Embryonic facial prominence (tissue), 1 donor: ENCODE measurements around the gene ZDHHC14.

Experiments
- DNase-seq: peaks from one replicate; pipeline ENCODE4 v3.0.0-alpha.2; 2016; ENCODE audit errors: extremely low spot score

Gene ZDHHC14

DNA sequence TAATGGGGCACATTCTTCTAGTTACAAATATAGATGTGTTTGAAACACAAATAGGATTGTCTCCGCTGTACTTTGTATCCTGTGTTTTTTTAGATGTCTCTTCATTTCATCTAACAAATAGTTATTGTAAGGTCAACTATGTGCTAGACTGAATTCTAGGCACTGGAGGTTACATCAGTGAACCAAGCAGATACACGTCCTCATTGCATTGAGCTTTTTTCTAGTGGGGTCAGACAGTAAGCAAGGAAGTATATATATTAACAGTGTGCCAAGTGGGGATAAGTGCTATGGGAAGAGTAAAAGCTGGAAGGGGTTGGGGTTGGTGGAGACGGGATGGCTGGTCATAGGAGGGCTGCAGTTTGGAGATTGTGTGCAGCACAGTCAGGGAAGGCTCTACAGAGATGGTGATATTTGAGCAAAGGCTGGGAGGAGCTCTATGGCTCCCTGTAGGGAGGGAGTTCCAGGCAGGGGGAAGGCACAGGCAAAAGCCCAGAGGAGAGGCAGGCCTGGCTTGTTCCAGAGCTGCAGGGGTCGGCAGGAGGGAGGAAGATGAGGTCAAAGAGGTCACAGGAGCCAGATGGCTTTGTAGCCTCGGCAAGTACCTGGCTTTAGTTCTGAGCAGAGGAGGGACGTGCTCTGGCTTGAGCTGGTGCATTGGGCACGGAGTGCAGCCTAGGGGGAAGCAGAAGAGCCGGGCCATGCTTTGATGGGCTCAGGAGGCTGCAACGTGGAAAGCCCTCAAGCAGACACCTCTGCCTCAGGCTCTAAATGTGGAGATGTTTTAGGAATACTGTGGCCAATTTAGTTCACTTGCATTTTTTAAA, 152.3 kb downstream of the ZDHHC14 start:
- no peak for DNase-seq

DNA sequence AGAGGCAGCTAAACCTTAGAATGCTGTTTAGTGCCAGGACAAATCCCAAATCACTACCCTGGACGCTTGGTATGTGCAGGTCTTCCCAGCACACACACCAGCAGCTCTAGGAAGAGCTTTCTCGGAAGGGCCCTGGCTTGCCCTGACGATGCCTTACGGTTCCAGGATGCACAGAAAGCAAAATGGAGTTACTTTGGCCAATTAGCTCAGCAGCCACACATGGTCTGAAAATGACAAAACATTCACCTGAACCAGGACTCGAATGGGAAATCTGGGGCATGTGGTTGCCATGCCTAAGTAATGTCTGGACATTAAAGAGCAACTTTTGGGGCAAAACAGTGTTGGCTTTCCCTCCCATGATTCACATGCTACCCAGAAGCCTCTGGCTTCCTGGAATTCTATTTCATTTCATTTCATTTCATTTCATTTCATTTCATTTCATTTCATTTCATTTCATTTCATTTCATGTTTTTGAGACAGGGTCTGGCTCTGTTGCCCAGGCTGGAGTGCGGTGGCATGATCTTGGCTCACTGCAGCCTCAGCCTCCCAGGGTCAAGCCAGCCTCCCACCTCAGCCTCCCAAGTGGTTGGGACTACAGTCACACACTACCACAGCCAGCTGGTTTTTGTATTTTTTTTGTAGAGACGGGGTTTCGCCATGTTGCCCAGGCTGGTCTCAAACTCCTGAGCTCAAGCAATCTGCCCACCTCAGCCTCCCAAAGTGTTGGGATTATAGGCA, 153.3 kb downstream of the ZDHHC14 start:
- DNase-seq, result no peak

DNA sequence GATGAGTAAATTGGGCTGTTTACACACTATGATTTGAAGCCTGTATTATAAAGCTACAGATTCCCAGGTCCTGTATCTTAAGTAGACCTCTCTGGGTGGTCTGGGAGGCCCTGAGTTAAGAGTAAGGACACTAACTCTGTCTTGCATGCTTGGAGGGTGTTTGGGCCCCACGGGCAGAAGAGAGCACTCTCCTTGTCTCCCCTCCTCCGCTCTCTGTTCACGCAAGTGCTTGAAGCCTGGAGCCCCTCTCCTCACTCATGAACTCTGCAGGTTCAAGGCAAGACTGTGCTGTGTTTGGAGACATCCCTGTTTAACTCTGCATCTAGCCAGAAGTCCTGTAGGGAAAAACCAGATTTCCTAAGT, 154.0 kb downstream of the ZDHHC14 start:
- DNase-seq, result no peak

DNA sequence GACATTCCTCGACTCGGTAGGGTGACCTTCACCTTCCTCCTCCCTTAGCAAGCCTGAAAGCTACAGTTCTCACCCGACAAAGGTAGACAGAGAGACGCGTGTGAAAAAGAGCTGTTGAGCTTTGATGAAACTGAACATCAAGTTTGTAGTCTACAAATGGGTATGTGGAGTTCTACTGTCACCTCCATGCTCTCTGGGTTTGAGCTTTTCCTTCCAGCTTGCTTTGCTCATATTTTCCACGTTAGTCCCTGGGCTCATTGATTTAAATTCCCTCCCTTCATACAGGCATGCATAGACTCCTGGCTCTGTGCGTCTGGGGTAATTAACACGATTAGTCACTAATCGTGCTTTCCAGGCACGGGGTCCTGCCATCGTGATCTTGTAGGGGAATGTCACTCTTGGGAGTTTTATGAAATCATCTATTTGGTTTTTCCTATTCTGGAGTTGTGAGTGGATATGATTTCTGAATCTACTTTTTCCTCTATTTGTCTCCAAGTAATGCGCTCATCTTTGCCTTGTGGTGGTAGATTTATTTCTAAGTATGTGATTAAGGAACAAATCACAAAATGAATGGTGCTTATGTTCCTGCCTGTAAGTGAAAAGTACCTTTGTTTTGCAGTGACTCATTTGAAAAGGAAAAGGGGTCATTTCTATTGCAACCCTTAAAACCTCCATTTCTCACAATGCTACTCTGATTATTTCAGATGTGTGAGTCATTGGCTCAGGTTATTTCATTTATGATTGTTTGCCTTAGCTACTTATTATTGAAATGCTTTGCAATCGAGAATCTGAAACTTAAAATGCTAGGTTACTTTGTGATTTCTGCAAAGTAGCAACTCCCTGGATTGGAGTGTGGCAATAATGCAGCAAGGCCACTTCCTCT, 154.6 kb downstream of the ZDHHC14 start:
- no peak for DNase-seq

DNA sequence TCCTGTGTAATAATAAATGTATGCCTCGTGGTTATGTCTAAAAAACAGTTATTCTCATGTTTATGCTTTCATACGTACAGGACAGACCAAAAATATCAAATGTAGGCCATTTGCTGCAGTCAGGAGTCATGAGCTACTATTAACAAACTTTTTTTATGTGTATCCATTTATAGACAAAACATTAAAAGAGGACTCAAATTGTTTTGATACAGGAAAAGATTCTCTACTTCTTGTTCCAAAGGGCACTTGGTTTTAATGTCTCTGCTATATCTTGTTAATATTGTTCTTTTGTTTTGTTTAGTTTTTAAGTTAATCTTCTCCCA, 155.2 kb downstream of the ZDHHC14 start:
- no peak for DNase-seq

DNA sequence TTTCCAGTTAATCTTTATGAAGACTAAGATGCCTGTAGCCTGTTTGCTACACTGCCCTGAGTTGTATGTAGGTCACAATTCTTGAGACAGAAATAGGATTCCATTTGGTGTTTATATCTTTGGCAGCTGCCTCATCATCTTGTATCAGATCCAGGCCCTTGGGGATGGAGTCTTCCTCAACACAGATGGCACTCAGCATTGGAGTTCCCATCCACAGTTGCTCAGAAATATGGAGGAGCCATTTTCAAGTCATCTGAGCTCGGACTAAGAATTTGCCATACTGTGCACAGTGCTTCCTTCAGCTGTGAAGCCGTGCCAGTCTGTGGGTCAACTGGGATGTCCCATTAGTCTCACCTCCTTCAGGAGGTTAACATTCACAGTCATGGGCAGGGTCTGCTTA, 156.6 kb downstream of the ZDHHC14 start:
- no peak for DNase-seq

DNA sequence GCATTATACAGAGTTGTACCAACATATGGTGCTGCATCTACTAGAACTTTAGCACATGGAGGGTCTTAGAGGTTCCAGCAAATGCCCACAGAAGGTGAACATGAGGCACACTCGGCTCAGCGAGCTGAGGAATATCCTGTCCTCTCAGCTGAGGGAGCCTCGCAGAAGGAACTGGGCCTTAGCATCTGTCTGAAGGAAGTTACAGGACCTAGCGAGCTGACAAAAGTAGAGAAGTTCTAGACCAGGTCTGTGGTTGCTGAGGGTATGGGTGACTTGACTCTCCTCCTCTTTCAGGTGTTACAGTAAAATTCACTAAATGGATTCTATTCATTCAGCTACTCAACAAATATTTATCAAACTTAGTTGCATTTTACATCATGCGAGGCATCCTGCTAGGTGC, 157.2 kb downstream of the ZDHHC14 start:
- DNase-seq, result no peak

DNA sequence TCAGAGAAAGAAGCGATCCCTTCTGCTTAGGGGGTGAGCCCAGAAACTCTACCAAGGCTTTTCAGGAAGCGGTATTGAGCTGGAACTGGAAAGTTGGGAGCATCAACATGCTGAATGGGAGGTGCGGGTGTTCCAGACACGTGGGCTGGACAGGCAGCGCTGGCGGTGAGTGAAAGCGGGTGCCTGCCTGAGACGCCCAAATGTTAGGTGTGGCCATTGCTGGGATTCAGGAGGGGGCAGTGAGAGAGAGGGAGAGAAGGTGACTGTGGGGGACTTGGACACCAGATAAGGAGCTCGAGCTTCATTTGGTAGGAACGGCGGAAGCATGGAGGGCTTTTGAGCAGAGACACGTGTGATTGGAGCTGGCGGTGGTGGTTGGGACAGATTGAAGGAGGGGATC, 157.7 kb downstream of the ZDHHC14 start:
- no peak for DNase-seq

DNA sequence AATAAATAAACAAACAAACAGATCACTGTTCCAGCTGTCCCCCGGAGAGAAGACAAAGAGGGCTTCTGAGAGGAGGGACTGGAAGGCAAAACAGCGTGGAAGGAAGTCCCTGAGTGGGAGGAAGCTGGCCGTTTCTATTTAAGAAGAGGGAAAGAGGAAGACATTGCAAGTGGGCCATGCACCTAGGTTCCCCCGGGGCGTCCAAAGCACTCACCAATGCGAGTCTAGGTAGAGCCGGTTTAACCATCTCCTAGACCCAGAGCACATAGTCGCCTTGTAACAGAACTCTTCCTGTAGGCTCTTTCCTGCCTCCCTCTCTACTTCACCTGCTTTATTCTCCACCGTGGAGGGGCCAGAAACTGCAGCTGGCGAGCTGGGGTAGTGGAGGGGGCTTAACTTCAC, 158.4 kb downstream of the ZDHHC14 start:
- DNase-seq, result no peak

DNA sequence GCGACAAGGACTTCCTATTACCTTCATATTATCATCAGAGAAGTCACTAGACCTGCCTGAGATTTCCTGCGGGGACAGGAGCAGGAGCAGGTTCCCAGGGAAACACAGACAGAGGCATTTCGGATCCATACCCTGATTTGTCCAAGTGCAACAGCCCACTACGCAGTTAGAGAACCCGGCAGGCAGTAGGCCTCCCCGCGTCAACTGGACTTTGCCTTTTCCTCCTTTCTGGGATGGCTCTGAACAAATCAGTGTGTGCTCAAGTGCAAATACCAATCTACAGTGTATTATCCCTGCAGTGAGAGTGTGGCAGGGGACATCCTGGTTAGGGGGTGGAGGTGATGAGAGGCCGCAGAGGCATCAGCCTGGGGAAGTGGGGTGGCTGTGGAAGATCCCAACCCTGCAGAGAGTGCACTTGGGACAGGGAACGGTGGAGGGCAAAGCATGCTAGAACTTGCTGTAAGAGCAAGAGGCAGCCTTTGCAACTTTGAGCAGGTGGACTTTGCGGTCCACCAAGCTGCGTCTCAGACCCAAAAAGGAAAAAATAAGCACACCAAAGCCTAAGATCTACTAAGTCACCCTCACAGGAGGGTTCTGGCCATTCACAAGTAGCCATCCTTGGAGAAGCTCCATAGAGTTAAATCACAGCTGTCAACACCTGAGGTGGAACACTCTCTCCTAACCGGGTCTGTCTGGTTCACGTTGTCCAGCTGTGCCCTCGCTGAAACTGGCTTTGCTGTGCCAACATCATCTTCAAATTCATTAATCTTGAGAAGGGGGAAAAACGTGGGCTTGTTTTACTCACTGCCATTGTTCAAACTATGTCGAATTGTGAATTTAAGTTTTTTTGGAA, 159.1 kb downstream of the ZDHHC14 start:
- no peak for DNase-seq

DNA sequence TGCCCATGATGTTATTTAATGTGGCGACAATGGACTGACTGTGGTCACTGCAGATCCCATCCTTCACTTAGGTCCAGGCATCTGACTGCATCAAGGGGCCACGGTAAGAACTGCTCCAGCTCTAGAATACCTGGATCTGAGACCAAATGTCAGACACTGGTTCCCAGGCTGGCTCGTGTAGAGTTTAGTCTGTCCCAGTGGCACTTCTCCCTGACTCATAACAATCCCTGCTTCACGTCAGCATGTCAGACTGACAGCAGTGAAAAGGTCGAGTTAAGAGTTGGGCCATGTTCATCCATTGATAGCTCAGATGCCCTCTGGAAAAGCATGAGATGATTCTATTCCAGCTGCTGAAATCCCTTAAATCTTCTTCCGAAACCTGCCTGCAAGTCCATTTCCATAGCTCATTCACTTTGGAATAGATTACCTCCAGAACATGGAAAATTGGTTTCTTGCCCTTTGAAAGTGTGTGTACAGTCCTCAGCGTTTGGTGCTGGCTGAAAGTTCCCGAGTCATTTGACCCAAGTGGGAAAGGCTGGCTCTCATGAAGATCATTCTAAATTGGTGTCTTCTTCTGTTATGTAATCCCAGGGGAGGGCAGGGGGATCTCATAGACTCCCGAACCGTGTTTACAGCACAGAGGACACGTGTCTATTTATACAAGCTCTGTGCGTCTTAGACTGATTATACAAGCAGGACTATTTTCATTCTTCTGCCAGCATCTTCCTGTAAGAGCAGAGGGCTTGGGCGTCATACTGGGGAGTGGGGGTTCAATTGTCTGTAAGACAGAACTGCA, 160.8 kb downstream of the ZDHHC14 start:
- no peak for DNase-seq

DNA sequence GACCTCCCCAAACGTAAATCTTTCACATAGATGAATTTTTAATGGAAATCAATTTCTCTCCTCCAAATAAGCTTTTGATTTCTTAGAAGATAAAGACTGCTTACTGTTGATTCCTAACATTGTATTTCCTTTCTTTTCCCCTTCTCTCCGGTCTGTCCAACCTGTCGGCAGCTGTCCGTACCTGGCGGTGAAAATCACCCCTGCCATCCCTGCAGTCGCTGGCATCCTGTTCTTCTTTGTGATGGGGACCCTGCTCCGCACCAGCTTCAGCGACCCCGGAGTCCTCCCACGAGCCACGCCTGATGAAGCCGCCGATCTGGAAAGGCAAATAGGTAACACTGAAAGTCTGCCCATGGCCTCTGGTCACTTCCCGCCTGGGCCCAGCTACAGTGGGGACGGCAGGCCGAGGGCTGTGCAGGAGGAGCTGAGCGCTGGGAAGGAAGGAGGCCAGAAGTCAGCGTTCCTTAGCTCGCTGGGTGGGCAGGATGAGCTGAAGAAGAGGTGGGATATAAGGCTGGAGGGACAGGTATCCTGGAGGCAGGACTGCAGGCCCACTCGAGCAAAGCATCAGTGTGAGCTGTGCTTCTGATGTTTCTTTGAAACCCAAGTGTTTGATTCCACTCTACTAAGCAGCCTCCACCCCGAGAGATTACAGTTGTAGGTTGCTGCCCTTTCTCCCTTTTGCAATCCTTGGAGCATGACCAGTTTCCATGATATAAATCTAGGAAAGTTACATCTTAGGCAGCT, 161.6 kb downstream of the ZDHHC14 start:
- no peak for DNase-seq

DNA sequence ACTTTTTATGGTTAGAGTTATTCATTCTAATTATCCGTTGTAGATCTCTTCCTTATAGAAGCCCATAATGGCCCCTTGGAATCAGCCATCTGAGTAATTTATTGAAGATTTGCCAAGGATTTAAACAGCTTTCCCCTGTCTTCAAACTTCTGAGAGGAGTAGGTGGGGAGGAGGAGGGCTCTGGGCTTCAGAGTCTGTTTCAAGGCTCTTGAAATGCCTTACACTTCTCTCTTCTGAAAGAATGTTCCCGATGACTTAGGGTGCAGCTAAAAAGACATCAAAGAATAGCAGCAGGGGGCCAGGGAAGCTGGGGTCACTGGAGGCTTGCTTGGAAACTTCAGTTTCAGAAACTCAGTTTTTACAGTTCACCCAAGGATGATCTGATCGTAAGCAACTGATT, 165.3 kb downstream of the ZDHHC14 start:
- no peak for DNase-seq

DNA sequence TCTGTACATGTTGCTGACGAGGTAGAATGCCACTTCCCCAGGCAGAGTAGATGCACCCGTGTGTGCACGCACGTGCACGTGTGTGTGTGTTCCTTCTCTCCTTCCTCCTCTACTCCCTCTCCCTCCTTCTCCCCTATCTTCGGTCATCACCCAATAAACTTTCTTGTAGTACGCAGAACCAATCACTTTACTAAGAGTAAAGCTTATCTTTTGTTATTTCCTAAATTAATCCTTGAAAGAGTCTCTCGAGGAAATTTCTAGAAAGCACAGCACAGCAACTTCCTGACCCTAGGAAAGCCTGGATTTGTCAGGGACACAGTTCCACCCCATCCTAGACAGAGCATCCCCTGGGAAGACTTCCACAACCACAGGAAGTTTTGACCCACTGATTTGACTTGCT, 166.1 kb downstream of the ZDHHC14 start:
- DNase-seq, result no peak

DNA sequence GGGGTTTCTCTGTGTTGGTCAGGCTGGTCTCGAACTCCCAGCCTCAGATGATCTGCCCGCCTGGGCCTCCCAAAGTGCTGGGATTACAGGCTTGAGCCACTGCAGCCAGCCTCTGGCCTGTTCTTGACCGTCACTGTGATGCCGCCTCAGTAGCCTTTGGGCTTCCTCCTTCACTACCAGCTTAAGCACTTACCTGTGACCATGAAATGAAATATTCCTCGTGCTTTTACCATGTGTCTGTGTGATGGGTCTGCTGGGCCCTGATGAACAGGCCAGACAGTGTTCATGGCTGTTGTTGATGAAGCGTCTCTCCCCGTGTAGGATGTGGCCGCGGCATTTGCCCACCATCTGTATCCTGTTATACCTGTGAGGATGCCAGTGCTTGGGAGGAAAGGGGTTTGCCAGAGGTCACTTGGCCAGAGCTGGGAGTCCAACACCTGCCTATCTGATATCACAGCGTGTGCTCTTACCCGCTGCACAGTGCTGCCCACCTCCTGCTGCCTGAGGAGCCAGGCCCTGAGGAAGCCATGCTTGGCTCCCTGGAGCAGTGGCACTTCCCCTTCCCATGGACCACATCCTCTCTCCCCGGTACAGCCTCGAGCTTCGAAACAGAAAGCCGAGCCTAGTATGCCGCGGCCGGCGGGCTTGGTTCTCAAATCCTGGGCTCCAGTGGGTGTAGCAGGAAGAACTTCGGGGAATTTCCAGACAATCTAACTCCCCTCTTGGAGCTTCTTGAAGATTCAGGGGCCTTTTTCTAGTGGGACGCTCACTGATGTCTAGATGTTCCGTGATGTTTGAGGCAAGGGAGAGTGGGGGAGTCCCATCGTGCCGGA, 167.9 kb downstream of the ZDHHC14 start:
- DNase-seq, result no peak

DNA sequence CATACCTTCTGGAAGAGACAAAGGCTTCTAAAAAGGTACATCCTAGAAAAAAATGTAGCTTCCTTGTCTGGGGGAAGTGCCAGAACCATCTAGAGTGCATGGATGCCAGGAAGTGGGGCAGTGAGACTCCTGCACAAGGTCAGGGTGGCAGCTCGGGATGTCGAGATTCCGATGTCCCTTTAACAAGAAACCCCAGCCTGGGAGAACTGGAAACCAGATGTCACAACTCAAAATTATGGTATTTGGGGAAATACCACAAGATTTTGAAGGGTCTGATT, 168.4 kb downstream of the ZDHHC14 start:
- DNase-seq, result no peak

DNA sequence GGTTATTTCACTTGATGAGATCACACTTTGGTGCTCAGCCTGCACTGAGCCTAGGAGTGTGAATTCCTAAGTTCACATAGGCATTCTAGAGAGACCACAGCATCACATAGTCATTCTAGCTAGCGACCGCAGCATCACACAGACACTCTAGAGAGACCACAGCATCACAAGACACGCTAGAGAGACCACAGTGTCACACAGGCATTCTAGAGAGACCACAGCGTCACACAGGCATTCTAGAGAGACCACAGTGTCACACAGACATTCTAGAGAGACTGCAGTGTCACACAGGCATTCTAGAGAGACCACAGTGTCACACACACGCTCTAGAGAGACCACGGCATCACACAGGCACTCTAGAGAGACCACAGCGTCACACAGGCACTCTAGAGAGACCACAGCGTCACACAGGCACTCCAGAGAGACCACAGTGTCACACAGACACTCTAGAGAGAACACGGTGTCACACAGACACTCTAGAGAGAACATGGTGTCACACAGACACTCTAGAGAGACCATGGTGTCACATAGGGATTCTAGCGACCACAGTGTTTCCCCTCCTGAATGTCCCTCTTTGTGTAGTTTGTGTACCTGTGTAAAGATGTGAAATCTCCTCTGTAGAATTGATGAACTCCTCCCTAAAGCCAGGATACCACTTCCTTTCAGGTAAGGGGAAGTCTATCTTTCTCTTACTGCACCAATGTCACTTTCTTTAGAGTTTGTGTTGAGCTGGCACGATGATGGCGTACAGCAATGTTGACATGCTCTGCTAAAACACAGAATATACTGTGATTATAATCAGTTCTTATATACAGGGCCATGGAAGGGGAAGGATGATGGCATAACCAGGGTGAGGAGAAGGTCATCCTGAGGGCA, 169.4 kb downstream of the ZDHHC14 start:
- no peak for DNase-seq

DNA sequence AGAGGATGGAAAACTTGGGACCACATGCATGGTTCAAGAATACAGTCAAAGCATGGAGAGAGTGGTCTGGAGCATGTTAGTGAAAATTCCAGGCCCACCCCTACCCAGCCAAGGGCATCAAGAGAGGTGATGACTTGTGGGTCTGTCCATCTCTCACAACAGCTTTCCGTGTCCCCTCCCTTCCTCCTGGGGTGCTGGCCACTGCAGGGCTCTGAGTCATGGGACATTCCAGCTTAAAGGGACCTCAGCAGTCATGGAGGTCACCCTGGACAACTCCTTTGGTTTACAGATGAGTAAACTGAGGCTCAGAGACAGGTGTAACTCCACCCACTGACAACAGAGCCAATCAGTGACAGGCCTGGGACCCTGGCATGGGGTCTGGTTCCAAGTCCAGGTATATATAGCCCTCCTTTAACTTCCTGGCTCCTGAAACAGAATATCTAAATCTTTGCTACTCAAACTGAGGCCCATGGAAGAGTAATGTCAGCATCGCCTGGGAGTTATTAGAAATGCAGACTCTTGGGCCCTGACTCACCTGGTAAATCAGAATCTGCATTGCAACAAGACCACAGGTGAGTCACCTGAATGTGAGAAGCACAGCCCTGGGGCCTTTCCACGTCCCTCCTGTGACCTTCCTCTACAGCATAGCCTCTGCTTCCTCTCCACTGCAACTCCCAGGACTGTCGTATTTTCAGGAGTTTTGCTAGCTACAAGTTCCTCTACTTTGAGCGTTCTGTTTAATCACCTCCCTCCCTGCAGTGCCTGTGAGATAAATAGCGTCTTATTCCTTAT, 170.2 kb downstream of the ZDHHC14 start:
- DNase-seq, result no peak
